Erythroblast (primary cell): ENCODE measurements around the gene MAP3K2.

Experiments used
- GATA1 ChIP-seq: IDR thresholded peaks from 2 replicates; pipeline ENCODE4 v1.6.1; 2011; ENCODE audit warnings: low read depth, mild to moderate bottlenecking, control low read depth, low read length, moderate library complexity
- POLR2A ChIP-seq: IDR thresholded peaks from 2 replicates; pipeline ENCODE4 v1.6.1; 2011; ENCODE audit warnings: mild to moderate bottlenecking, low read length

GRCh38 chr2:127428815-127429109 lies 41.0 kb upstream of the MAP3K2 start:
- no peak for TF ChIP-seq POLR2A
- TF ChIP-seq GATA1, result no peak
